ENCODE data around the gene LRRC4C.
"Not testable (repeated sequence)": the region's sequence is repeated elsewhere in the genome, so short reads cannot be mapped to it uniquely, and the experiment has no call there.

Gene LRRC4C

GRCh38 chr11:40597546-40598113, 861.8 kb downstream of the LRRC4C start:
- Histone ChIP-seq H3K27ac (ENCODE audit: low read depth, low read length) (no peak overlapping the region), H3K9ac (ENCODE audit: low read length) (no peak overlapping the region), H3K4me1 (ENCODE audit: control insufficient read depth, insufficient read depth, low read length) (no peaks in the 10 kb centered on the region), H3K9me3 (ENCODE audit: control insufficient read depth, insufficient read depth, low read depth, low read length) (no peaks in the 10 kb centered on the region), H3K27me3 (ENCODE audit: control insufficient read depth, insufficient read depth, low read length) (no peaks in the 10 kb centered on the region), H3K36me3 (ENCODE audit: control insufficient read depth, insufficient read depth, low read length) (no peaks in the 10 kb centered on the region), H3K4me3 (ENCODE audit: low read depth, low read length) (no peak overlapping the region)

DNA sequence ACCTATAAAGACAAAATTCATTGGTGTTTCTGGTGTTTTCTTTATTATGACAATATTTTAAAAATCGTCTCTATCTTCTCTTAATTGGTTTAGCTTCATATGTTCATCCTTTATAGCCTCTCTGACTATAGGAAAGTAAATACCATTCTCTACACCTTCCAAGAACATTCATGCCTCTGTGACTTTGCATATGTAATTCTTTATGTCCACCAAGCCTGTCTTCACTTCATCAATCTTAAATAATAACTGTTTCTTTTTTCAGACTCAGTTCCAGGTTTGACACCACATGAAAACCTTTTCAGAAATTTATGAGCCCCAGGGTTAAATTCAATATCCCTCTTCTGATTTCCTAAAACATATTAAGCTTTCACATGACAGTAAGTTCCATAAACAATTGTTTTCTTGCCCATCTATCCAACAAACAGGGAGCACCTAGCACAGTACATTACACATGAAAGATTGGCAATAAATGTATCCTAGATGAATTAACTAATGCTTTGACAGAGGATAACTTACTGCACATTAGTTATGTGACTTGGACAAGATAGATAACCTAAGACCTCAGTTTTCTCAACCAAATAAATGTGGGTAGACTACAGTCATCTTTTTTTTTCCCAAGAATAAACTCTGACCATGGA, 886.1 kb downstream of the LRRC4C start:
- H3K9me3 ChIP-seq (ENCODE audit: control insufficient read depth, insufficient read depth, low read depth, low read length), result no peaks in the 10 kb centered on the region
- H3K27me3 ChIP-seq (ENCODE audit: control insufficient read depth, insufficient read depth, low read length), result no peaks in the 10 kb centered on the region
- H3K4me3 ChIP-seq (ENCODE audit: low read depth, low read length), result no peak overlapping the region
- no peaks in the 10 kb centered on the region for H3K36me3 ChIP-seq (ENCODE audit: control insufficient read depth, insufficient read depth, low read length)
- no peak overlapping the region for H3K27ac ChIP-seq (ENCODE audit: low read depth, low read length)
- no peaks in the 10 kb centered on the region for H3K4me1 ChIP-seq (ENCODE audit: control insufficient read depth, insufficient read depth, low read length)
- H3K9ac ChIP-seq (ENCODE audit: low read length), result no peak overlapping the region

GRCh38 chr11:40569947-40570531, 889.4 kb downstream of the LRRC4C start:
- Histone ChIP-seq H3K4me1 (ENCODE audit: control insufficient read depth, insufficient read depth, low read length) (no peaks in the 10 kb centered on the region), H3K27me3 (ENCODE audit: control insufficient read depth, insufficient read depth, low read length) (no peaks in the 10 kb centered on the region), H3K27ac (ENCODE audit: low read depth, low read length) (no peak overlapping the region), H3K9ac (ENCODE audit: low read length) (no peak overlapping the region), H3K4me3 (ENCODE audit: low read depth, low read length) (no peak overlapping the region), H3K36me3 (ENCODE audit: control insufficient read depth, insufficient read depth, low read length) (no peaks in the 10 kb centered on the region), H3K9me3 (ENCODE audit: control insufficient read depth, insufficient read depth, low read depth, low read length) (no peaks in the 10 kb centered on the region)

GRCh38 chr11:40567392-40567791, 892.1 kb downstream of the LRRC4C start:
- Histone ChIP-seq H3K27me3 (ENCODE audit: control insufficient read depth, insufficient read depth, low read length) (no peaks in the 10 kb centered on the region), H3K4me1 (ENCODE audit: control insufficient read depth, insufficient read depth, low read length) (no peaks in the 10 kb centered on the region), H3K9me3 (ENCODE audit: control insufficient read depth, insufficient read depth, low read depth, low read length) (no peaks in the 10 kb centered on the region), H3K36me3 (ENCODE audit: control insufficient read depth, insufficient read depth, low read length) (no peaks in the 10 kb centered on the region), H3K4me3 (ENCODE audit: low read depth, low read length) (no peak overlapping the region), H3K9ac (ENCODE audit: low read length) (no peak overlapping the region), H3K27ac (ENCODE audit: low read depth, low read length) (no peak overlapping the region)

- Histone ChIP-seq H3K27me3 (ENCODE audit: control insufficient read depth, insufficient read depth, low read length) (no peaks in the 10 kb centered on the region), H3K27ac (ENCODE audit: low read depth, low read length) (no peak overlapping the region), H3K36me3 (ENCODE audit: control insufficient read depth, insufficient read depth, low read length) (no peaks in the 10 kb centered on the region), H3K9me3 (ENCODE audit: control insufficient read depth, insufficient read depth, low read depth, low read length) (no peaks in the 10 kb centered on the region), H3K4me3 (ENCODE audit: low read depth, low read length) (no peak overlapping the region), H3K4me1 (ENCODE audit: control insufficient read depth, insufficient read depth, low read length) (no peaks in the 10 kb centered on the region), H3K9ac (ENCODE audit: low read length) (no peak overlapping the region)
These were observed 915.3 kb downstream of the LRRC4C start for GRCh38 chr11:40544162-40544561.

DNA sequence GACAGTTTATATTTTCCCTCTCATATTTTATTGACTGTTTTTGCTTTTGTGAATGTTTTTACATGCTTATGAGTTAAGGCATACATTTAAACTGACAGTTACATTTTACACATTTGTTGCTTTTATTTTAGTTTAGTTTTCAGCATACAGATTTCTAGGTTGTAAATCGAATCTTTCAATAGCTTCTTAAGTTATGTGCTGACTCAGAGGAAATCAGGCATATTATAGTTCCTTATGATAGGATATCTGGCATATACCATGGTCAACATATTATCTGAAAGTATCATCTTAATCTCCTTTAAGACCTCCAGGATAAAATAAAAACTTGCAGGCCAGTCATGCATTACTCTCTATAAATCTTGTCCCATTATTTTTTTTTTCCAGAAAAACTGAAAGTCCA, 916.6 kb downstream of the LRRC4C start:
- Histone ChIP-seq H3K4me3 (ENCODE audit: low read depth, low read length) (no peak overlapping the region), H3K27me3 (ENCODE audit: control insufficient read depth, insufficient read depth, low read length) (no peaks in the 10 kb centered on the region), H3K27ac (ENCODE audit: low read depth, low read length) (no peak overlapping the region), H3K9me3 (ENCODE audit: control insufficient read depth, insufficient read depth, low read depth, low read length) (no peaks in the 10 kb centered on the region), H3K36me3 (ENCODE audit: control insufficient read depth, insufficient read depth, low read length) (no peaks in the 10 kb centered on the region), H3K4me1 (ENCODE audit: control insufficient read depth, insufficient read depth, low read length) (no peaks in the 10 kb centered on the region), H3K9ac (ENCODE audit: low read length) (no peak overlapping the region)

DNA sequence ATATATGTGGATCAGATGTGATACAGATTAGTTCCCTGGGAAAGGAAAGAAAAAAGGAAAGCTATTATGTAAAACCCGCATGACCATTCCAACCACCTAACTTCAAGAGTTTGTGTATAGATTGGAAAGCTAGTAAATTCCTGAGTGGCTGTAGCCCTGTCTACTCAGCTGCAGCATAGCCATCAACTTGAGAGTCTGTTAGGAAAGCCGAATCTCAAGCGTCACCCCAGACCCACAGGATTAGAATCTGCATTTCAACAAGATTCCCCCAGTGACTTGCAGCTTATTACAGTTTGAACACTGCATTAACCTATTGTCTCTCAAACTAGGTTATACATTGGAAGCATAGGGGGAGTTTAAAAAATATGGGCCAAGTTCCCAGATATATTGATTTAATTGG, 921.7 kb downstream of the LRRC4C start:
- H3K9ac ChIP-seq (ENCODE audit: low read length), result no peak overlapping the region
- H3K4me1 ChIP-seq (ENCODE audit: control insufficient read depth, insufficient read depth, low read length), result no peaks in the 10 kb centered on the region
- H3K9me3 ChIP-seq (ENCODE audit: control insufficient read depth, insufficient read depth, low read depth, low read length), result no peaks in the 10 kb centered on the region
- no peaks in the 10 kb centered on the region for H3K36me3 ChIP-seq (ENCODE audit: control insufficient read depth, insufficient read depth, low read length)
- H3K27me3 ChIP-seq (ENCODE audit: control insufficient read depth, insufficient read depth, low read length), result no peaks in the 10 kb centered on the region
- no peak overlapping the region for H3K27ac ChIP-seq (ENCODE audit: low read depth, low read length)
- H3K4me3 ChIP-seq (ENCODE audit: low read depth, low read length), result no peak overlapping the region

DNA sequence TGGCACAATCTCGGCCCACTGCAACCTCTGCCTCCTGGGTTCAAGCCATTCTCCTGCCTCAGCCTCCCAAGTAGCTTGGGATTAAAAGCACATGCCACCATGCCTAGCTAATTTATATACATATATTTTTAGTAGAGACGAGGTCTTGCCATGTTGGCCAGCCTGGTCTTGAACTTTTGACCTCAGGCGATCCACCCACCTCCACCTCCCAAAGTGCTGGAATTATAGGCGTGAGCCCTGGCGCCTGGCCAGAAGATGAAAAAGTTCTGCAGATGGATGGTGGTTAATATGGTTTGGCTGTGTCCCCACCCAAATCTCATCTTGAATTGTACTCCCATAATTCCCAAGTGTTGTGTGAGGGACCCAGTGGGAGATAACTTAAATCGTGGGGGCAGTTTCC, 937.4 kb downstream of the LRRC4C start:
- not testable (repeated sequence) for H3K9me3 ChIP-seq (ENCODE audit: control insufficient read depth, insufficient read depth, low read depth, low read length); H3K36me3 ChIP-seq (ENCODE audit: control insufficient read depth, insufficient read depth, low read length); H3K4me1 ChIP-seq (ENCODE audit: control insufficient read depth, insufficient read depth, low read length); H3K9ac ChIP-seq (ENCODE audit: low read length); H3K4me3 ChIP-seq (ENCODE audit: low read depth, low read length); H3K27me3 ChIP-seq (ENCODE audit: control insufficient read depth, insufficient read depth, low read length); H3K27ac ChIP-seq (ENCODE audit: low read depth, low read length)

GRCh38 chr11:40517122-40517521, 942.3 kb downstream of the LRRC4C start:
- Histone ChIP-seq H3K9ac (ENCODE audit: low read length) (no peak overlapping the region), H3K9me3 (ENCODE audit: control insufficient read depth, insufficient read depth, low read depth, low read length) (no peaks in the 10 kb centered on the region)

DNA sequence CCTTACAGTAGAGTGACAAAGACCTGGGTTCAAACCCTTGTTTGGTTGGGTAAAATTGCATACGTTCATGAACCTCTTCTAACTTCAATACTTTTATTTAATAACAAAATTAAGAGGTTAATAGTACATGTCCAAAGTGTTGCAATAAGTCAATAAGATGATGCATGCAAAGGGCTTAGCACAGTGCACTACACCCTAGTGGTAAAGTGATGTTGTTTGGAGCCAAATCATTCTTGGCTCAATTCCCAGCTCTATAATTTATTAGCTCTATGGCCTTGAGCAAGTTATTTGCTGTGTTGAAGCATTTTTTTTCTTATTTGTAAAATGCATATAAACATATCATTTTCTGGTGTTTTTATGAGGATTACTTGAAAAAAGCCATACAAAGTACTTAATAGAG, 945.3 kb downstream of the LRRC4C start:
- Histone ChIP-seq H3K4me3 (ENCODE audit: low read depth, low read length) (no peak overlapping the region), H3K27ac (ENCODE audit: low read depth, low read length) (no peak overlapping the region), H3K9ac (ENCODE audit: low read length) (no peak overlapping the region), H3K4me1 (ENCODE audit: control insufficient read depth, insufficient read depth, low read length) (no peaks in the 10 kb centered on the region), H3K27me3 (ENCODE audit: control insufficient read depth, insufficient read depth, low read length) (no peaks in the 10 kb centered on the region), H3K9me3 (ENCODE audit: control insufficient read depth, insufficient read depth, low read depth, low read length) (no peaks in the 10 kb centered on the region), H3K36me3 (ENCODE audit: control insufficient read depth, insufficient read depth, low read length) (no peaks in the 10 kb centered on the region)

More at GRCh38 chr11:40517122-40517521, 942.3 kb downstream of the LRRC4C start:
- no peaks in the 10 kb centered on the region for H3K4me1 ChIP-seq (ENCODE audit: control insufficient read depth, insufficient read depth, low read length)
- no peak overlapping the region for H3K27ac ChIP-seq (ENCODE audit: low read depth, low read length)
- no peak overlapping the region for H3K4me3 ChIP-seq (ENCODE audit: low read depth, low read length)
- H3K36me3 ChIP-seq (ENCODE audit: control insufficient read depth, insufficient read depth, low read length), result no peaks in the 10 kb centered on the region
- H3K27me3 ChIP-seq (ENCODE audit: control insufficient read depth, insufficient read depth, low read length), result no peaks in the 10 kb centered on the region

GRCh38 chr11:40513281-40513680, 946.2 kb downstream of the LRRC4C start:
- Histone ChIP-seq H3K4me3 (ENCODE audit: low read depth, low read length) (no peak overlapping the region), H3K27ac (ENCODE audit: low read depth, low read length) (no peak overlapping the region), H3K4me1 (ENCODE audit: control insufficient read depth, insufficient read depth, low read length) (no peaks in the 10 kb centered on the region)

More at GRCh38 chr11:40513281-40513680, 946.2 kb downstream of the LRRC4C start:
- Histone ChIP-seq H3K9ac (ENCODE audit: low read length) (no peak overlapping the region), H3K9me3 (ENCODE audit: control insufficient read depth, insufficient read depth, low read depth, low read length) (no peaks in the 10 kb centered on the region), H3K36me3 (ENCODE audit: control insufficient read depth, insufficient read depth, low read length) (no peaks in the 10 kb centered on the region), H3K27me3 (ENCODE audit: control insufficient read depth, insufficient read depth, low read length) (no peaks in the 10 kb centered on the region)

Data from HUES6 (cell line).